Measurements from ENCODE around the gene DRGX. TPM values are rescaled to one million over a fixed set of nuclear protein-coding genes. Genes with fewer than 3 reads are reported as not detected.

Gene DRGX
- total and polyA plus RNA-seq, 10 of the 15 experiments (the other 5 are each of a cell fraction or from before 2014, with no cell fraction given): not detected

DNA sequence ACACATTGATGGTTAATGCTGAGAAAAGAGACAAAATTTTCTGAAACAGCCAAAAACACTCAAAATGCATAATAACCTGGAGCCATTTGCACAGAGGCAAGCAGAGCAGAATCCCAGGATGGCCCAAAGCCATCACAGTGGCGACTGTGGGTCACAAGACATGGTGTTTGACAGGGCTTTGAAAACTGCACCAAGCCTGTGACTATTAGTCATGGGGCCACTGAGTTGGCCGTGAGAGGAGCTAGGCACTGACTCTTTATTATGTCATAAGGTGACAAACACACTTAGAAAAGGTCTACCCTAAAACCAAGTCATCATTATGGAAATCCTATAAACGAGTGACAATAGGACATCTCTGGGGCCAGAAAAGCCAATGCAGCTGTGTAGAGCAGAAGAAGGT lies 23.9 kb downstream of the DRGX start:
- ChIA-PET CTCF (interaction anchor here (1.4 kb wide), 1 partner anchor 36 kb away, joined by 6 read pairs; no protein-coding TSS in a partner anchor), RAD21 (ENCODE audit: unreplicated experiment) (no interaction called here), SMC1A (ENCODE audit: uncharacterized antibody, unreplicated experiment) (interaction anchor here (1.4 kb wide), 1 partner anchor 9 kb away, joined by 8 read pairs; no protein-coding TSS in a partner anchor), POLR2A (no interaction called here)
- in situ Hi-C loops (cut with MboI): no loop called here
- Histone ChIP-seq H3K9me3 (replicated peaks; ENCODE audit: control insufficient read depth, insufficient read depth, low read length) (no peaks in the 10 kb centered on the region), H3K27ac (ENCODE audit: control insufficient read depth, insufficient read depth) (no peak overlapping the region), H3K36me3 (ENCODE audit: control insufficient read depth in 2 of 2, insufficient read depth in 2 of 2, low read length in 1 of 2) (no peaks in the 10 kb centered on the region), H3K27me3 (replicated peaks in 1 of 2; ENCODE audit: control insufficient read depth in 2 of 2, insufficient read depth in 2 of 2, low read length in 1 of 2) (peaks cover 0 to 4% of the 10 kb centered on the region in 2 experiments; a peak in 2 of 4 replicates), H3K9ac (ENCODE audit: control insufficient read depth, insufficient read depth, low read length) (no peak overlapping the region), H3K79me2 (ENCODE audit: control insufficient read depth, insufficient read depth, low read length) (no peaks in the 10 kb centered on the region), H2AFZ (ENCODE audit: control insufficient read depth, low read depth, low read length) (no peak overlapping the region), H4K20me1 (ENCODE audit: control insufficient read depth, insufficient read depth) (no peaks in the 10 kb centered on the region), H3K4me1 (ENCODE audit: control insufficient read depth, insufficient read depth, low read length) (no peaks in the 10 kb centered on the region), H3K4me2 (ENCODE audit: control insufficient read depth, insufficient read depth) (no peak overlapping the region), H3K4me3 (no peak overlapping the region)
- WGBS (ENCODE audit: insufficient coverage, insufficient replicate concordance, low lambda C conversion rate, missing lambda C conversion rate): 0% methylated on average over 3 of the region's 3 CpGs
- DNase-seq (ENCODE audit: low read depth, low spot score): no peak
- intact Hi-C loops (cut with micrococcal nuclease; ENCODE audit: unreplicated experiment): no loop called here
- FAIRE-seq: no peak
- no peak for ATAC-seq
- no TSS peak for BruUV-seq (replicated peaks)
- TF ChIP-seq, protein P1, sequence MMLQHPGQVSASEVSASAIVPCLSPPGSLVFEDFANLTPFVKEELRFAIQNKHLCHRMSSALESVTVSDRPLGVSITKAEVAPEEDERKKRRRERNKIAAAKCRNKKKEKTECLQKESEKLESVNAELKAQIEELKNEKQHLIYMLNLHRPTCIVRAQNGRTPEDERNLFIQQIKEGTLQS (IDR thresholded peaks at IDR 0.05; ENCODE audit: borderline replicate concordance, extremely low read depth, low read depth, low read length): no peak
- TF ChIP-seq, protein P2, sequence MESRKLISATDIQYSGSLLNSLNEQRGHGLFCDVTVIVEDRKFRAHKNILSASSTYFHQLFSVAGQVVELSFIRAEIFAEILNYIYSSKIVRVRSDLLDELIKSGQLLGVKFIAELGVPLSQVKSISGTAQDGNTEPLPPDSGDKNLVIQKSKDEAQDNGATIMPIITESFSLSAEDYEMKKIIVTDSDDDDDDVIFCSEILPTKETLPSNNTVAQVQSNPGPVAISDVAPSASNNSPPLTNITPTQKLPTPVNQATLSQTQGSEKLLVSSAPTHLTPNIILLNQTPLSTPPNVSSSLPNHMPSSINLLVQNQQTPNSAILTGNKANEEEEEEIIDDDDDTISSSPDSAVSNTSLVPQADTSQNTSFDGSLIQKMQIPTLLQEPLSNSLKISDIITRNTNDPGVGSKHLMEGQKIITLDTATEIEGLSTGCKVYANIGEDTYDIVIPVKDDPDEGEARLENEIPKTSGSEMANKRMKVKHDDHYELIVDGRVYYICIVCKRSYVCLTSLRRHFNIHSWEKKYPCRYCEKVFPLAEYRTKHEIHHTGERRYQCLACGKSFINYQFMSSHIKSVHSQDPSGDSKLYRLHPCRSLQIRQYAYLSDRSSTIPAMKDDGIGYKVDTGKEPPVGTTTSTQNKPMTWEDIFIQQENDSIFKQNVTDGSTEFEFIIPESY (IDR thresholded peaks at IDR 0.05): no peak
- TF ChIP-seq BHLHE40 (IDR thresholded peaks at IDR 0.05; ENCODE audit: borderline replicate concordance in 1 of 2, low read depth in 2 of 2, low read length in 1 of 2): no peak
- TF ChIP-seq, protein P3, sequence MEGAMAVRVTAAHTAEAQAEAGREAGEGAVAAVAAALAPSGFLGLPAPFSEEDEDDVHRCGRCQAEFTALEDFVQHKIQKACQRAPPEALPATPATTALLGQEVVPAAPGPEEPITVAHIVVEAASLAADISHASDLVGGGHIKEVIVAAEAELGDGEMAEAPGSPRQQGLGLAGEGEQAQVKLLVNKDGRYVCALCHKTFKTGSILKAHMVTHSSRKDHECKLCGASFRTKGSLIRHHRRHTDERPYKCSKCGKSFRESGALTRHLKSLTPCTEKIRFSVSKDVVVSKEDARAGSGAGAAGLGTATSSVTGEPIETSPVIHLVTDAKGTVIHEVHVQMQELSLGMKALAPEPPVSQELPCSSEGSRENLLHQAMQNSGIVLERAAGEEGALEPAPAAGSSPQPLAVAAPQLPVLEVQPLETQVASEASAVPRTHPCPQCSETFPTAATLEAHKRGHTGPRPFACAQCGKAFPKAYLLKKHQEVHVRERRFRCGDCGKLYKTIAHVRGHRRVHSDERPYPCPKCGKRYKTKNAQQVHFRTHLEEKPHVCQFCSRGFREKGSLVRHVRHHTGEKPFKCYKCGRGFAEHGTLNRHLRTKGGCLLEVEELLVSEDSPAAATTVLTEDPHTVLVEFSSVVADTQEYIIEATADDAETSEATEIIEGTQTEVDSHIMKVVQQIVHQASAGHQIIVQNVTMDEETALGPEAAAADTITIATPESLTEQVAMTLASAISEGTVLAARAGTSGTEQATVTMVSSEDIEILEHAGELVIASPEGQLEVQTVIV (IDR thresholded peaks at IDR 0.05; ENCODE audit: borderline replicate concordance, partially characterized antibody): no peak
- TF ChIP-seq JUNB (IDR thresholded peaks at IDR 0.05): no peak
- no peak for TF ChIP-seq PAX8 (IDR thresholded peaks at IDR 0.05)
- TF ChIP-seq, protein P4, sequence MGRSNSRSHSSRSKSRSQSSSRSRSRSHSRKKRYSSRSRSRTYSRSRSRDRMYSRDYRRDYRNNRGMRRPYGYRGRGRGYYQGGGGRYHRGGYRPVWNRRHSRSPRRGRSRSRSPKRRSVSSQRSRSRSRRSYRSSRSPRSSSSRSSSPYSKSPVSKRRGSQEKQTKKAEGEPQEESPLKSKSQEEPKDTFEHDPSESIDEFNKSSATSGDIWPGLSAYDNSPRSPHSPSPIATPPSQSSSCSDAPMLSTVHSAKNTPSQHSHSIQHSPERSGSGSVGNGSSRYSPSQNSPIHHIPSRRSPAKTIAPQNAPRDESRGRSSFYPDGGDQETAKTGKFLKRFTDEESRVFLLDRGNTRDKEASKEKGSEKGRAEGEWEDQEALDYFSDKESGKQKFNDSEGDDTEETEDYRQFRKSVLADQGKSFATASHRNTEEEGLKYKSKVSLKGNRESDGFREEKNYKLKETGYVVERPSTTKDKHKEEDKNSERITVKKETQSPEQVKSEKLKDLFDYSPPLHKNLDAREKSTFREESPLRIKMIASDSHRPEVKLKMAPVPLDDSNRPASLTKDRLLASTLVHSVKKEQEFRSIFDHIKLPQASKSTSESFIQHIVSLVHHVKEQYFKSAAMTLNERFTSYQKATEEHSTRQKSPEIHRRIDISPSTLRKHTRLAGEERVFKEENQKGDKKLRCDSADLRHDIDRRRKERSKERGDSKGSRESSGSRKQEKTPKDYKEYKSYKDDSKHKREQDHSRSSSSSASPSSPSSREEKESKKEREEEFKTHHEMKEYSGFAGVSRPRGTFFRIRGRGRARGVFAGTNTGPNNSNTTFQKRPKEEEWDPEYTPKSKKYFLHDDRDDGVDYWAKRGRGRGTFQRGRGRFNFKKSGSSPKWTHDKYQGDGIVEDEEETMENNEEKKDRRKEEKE (IDR thresholded peaks at IDR 0.05): no peak
- TF ChIP-seq TCF3 (IDR thresholded peaks at IDR 0.05; ENCODE audit: borderline replicate concordance, insufficient read depth, low read depth, low read length): no peak
- no peak for TF ChIP-seq BMI1 (IDR thresholded peaks at IDR 0.05; ENCODE audit: borderline replicate concordance)
- TF ChIP-seq NBN (IDR thresholded peaks at IDR 0.05): no peak
- TF ChIP-seq SPI1 (IDR thresholded peaks at IDR 0.05; ENCODE audit: borderline replicate concordance, insufficient read depth, low read depth, low read length): no peak
- TF ChIP-seq DPF2 (IDR thresholded peaks at IDR 0.05): no peak
- TF ChIP-seq, protein P5, sequence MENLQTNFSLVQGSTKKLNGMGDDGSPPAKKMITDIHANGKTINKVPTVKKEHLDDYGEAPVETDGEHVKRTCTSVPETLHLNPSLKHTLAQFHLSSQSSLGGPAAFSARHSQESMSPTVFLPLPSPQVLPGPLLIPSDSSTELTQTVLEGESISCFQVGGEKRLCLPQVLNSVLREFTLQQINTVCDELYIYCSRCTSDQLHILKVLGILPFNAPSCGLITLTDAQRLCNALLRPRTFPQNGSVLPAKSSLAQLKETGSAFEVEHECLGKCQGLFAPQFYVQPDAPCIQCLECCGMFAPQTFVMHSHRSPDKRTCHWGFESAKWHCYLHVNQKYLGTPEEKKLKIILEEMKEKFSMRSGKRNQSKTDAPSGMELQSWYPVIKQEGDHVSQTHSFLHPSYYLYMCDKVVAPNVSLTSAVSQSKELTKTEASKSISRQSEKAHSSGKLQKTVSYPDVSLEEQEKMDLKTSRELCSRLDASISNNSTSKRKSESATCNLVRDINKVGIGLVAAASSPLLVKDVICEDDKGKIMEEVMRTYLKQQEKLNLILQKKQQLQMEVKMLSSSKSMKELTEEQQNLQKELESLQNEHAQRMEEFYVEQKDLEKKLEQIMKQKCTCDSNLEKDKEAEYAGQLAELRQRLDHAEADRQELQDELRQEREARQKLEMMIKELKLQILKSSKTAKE (IDR thresholded peaks at IDR 0.05; ENCODE audit: low read depth, poor library complexity, severe bottlenecking): no peak
- no peak for TF ChIP-seq ATF7 (IDR thresholded peaks at IDR 0.05; ENCODE audit: low read depth)

Data from GM12878 (cell line).